ENCODE data around the gene SNAP23. TPM values are rescaled to one million over a fixed set of nuclear protein-coding genes. Genes with fewer than 3 reads are reported as not detected.

SNAP23 gene
- polyA plus RNA-seq, 1 donor (not counting 4 experiments of a cell fraction or from before 2014, with no cell fraction given): 68.4 TPM

DNA sequence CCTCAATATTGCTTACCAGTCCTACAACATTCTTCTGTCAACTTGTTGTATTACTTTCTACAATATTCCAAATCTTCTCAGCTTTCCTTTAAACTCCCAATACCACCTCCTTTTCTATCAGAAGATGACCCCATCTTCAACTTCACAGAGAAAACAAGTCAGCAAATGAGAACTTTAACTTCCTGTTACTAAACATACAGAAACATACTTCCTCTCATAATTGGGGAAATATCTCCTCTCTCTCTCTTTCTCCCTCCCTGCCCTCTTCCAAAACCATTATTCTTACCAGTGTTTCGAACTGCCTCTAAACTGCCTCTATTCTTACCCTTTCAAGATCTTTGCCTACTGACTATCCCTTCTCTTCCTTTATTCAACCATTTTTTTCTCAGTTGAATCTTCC, 1.8 kb upstream of the SNAP23 start:
- peaks cover 42% of the 10 kb centered on the region for H3K4me1 ChIP-seq (ENCODE audit: control insufficient read depth, extremely low read depth, insufficient read depth, low read length)
- TF ChIP-seq, protein P1, sequence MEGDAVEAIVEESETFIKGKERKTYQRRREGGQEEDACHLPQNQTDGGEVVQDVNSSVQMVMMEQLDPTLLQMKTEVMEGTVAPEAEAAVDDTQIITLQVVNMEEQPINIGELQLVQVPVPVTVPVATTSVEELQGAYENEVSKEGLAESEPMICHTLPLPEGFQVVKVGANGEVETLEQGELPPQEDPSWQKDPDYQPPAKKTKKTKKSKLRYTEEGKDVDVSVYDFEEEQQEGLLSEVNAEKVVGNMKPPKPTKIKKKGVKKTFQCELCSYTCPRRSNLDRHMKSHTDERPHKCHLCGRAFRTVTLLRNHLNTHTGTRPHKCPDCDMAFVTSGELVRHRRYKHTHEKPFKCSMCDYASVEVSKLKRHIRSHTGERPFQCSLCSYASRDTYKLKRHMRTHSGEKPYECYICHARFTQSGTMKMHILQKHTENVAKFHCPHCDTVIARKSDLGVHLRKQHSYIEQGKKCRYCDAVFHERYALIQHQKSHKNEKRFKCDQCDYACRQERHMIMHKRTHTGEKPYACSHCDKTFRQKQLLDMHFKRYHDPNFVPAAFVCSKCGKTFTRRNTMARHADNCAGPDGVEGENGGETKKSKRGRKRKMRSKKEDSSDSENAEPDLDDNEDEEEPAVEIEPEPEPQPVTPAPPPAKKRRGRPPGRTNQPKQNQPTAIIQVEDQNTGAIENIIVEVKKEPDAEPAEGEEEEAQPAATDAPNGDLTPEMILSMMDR (optimal IDR thresholded peaks at IDR 0.05 in 1 of 3, IDR thresholded peaks at IDR 0.05 in 1 of 3, conservative IDR thresholded peaks at IDR 0.05 in 1 of 3; ENCODE audit: extremely low read depth in 1 of 3, insufficient read depth in 2 of 3, low read length in 3 of 3): no peak
- TF ChIP-seq EZH2 (IDR thresholded peaks at IDR 0.05; ENCODE audit: low read length): no peak
- no peak overlapping the region for H3K27ac ChIP-seq (ENCODE audit: control insufficient read depth, insufficient read depth, low read length)
- H3K9me3 ChIP-seq (ENCODE audit: control insufficient read depth, low read depth, low read length): no peaks in the 10 kb centered on the region
- H3K9me1 ChIP-seq (ENCODE audit: control insufficient read depth, extremely low read depth, insufficient read depth, low read length): peaks cover 5% of the 10 kb centered on the region
- H3K9ac ChIP-seq (ENCODE audit: control insufficient read depth, extremely low read depth, insufficient read depth, low read length): no peak overlapping the region
- FAIRE-seq: no peak
- H2AFZ ChIP-seq (ENCODE audit: control insufficient read depth, low read length): peak overlapping the region; percentile 63
- no peak for DNase-seq (ENCODE audit: low read depth, low spot score)
- H3K4me2 ChIP-seq (ENCODE audit: control insufficient read depth, extremely low read depth, insufficient read depth, low read depth, low read length): no peak overlapping the region
- H4K20me1 ChIP-seq (ENCODE audit: control insufficient read depth, extremely low read depth, insufficient read depth, low read length): no peaks in the 10 kb centered on the region
- H3K27me3 ChIP-seq (ENCODE audit: control insufficient read depth, extremely low read depth, insufficient read depth, low read length): no peaks in the 10 kb centered on the region
- no peak overlapping the region for H3K4me3 ChIP-seq (ENCODE audit: control insufficient read depth in 2 of 3, extremely low read depth in 1 of 3, insufficient read depth in 2 of 3, low read depth in 1 of 3, low read length in 3 of 3)
- H3K36me3 ChIP-seq (ENCODE audit: control insufficient read depth in 2 of 2, extremely low read depth in 1 of 2, insufficient read depth in 2 of 2, low read length in 2 of 2): no peaks in the 10 kb centered on the region
- dilution Hi-C loops (cut with MboI; ENCODE audit: extremely low pct_ligation_motif_present, low sequenced_read_pairs): no loop called here
- peaks cover 51% of the 10 kb centered on the region for H3K79me2 ChIP-seq (ENCODE audit: control insufficient read depth, insufficient read depth, low read length)

DNA sequence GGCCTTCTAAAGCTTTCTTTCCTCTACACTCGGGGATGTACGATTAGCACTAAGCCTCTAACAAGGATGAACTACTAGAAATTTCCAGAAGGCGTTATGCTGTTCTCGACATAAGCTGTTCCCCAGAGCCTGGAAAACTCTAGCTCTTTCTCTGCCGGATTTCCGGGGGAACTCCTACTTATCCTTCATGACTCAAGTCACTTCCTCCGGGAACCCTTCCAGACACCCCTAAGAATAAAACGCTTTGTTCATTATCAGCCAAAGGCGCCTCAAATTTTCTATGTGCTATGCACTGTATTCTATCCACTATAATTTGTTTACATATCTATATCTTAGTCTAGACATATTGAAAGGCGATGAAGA, 455 bp upstream of the SNAP23 start:
- Histone ChIP-seq H3K79me2 (ENCODE audit: control insufficient read depth, insufficient read depth, low read length) (peaks cover 45% of the 10 kb centered on the region), H2AFZ (ENCODE audit: control insufficient read depth, low read length) (peak overlapping the region; percentile 84), H3K4me2 (ENCODE audit: control insufficient read depth, extremely low read depth, insufficient read depth, low read depth, low read length) (peak overlapping the region; percentile 96), H3K9me1 (ENCODE audit: control insufficient read depth, extremely low read depth, insufficient read depth, low read length) (peaks cover 5% of the 10 kb centered on the region), H3K9me3 (ENCODE audit: control insufficient read depth, low read depth, low read length) (no peaks in the 10 kb centered on the region), H3K4me3 (ENCODE audit: control insufficient read depth in 2 of 3, extremely low read depth in 1 of 3, insufficient read depth in 2 of 3, low read depth in 1 of 3, low read length in 3 of 3) (peak overlapping the region; percentile 55 to 99 (median 92)), H3K9ac (ENCODE audit: control insufficient read depth, extremely low read depth, insufficient read depth, low read length) (peak overlapping the region; percentile 96), H3K27me3 (ENCODE audit: control insufficient read depth, extremely low read depth, insufficient read depth, low read length) (no peaks in the 10 kb centered on the region), H4K20me1 (ENCODE audit: control insufficient read depth, extremely low read depth, insufficient read depth, low read length) (no peaks in the 10 kb centered on the region), H3K4me1 (ENCODE audit: control insufficient read depth, extremely low read depth, insufficient read depth, low read length) (peaks cover 43% of the 10 kb centered on the region), H3K27ac (ENCODE audit: control insufficient read depth, insufficient read depth, low read length) (peak overlapping the region; percentile 89), H3K36me3 (ENCODE audit: control insufficient read depth in 2 of 2, extremely low read depth in 1 of 2, insufficient read depth in 2 of 2, low read length in 2 of 2) (no peaks in the 10 kb centered on the region)
- FAIRE-seq (no peak), DNase-seq (ENCODE audit: low read depth, low spot score) (peak; percentile 28)
- TF ChIP-seq, protein P1 (optimal IDR thresholded peaks at IDR 0.05 in 1 of 3, IDR thresholded peaks at IDR 0.05 in 1 of 3, conservative IDR thresholded peaks at IDR 0.05 in 1 of 3; ENCODE audit: extremely low read depth in 1 of 3, insufficient read depth in 2 of 3, low read length in 3 of 3): no peak
- no peak for TF ChIP-seq EZH2 (IDR thresholded peaks at IDR 0.05; ENCODE audit: low read length)
- dilution Hi-C loops (cut with MboI; ENCODE audit: extremely low pct_ligation_motif_present, low sequenced_read_pairs): no loop called here
